Measurements from ENCODE around the gene SLC9A3. TPM values are rescaled to one million over a fixed set of nuclear protein-coding genes. Genes with fewer than 3 reads are reported as not detected.

Gene SLC9A3
- total RNA-seq, 1 donor from 2014 or later: 5.4 TPM

- no peak for DNase-seq (ENCODE audit: low read depth)
These were observed 3.7 kb upstream of the SLC9A3 start for GRCh38 chr5:527646-528628.

GRCh38 chr5:526456-527088 lies 2.3 kb upstream of the SLC9A3 start:
- no peak for DNase-seq (ENCODE audit: low read depth)

- no peak for DNase-seq (ENCODE audit: low read depth)
These were observed 1.7 kb upstream of the SLC9A3 start for GRCh38 chr5:525916-526315.

- DNase-seq (ENCODE audit: low read depth): no peak
These were observed 918 bp upstream of the SLC9A3 start for GRCh38 chr5:524973-525761.

GRCh38 chr5:523441-524222 lies 617 bp downstream of the SLC9A3 start:
- DNase-seq (ENCODE audit: low read depth): no peak

- DNase-seq (ENCODE audit: low read depth): no peak
These were observed 1.3 kb downstream of the SLC9A3 start for GRCh38 chr5:522899-523440.

- no peak for DNase-seq (ENCODE audit: low read depth)
These were observed 2.1 kb downstream of the SLC9A3 start for GRCh38 chr5:522116-522515.

GRCh38 chr5:521680-522079 lies 2.6 kb downstream of the SLC9A3 start:
- DNase-seq (ENCODE audit: low read depth): no peak

- DNase-seq (ENCODE audit: low read depth): no peak
These were observed 3.4 kb downstream of the SLC9A3 start for GRCh38 chr5:520850-521226.

- DNase-seq (ENCODE audit: low read depth): no peak
These were observed 3.9 kb downstream of the SLC9A3 start for GRCh38 chr5:520196-520849.

GRCh38 chr5:518721-519120 lies 5.5 kb downstream of the SLC9A3 start:
- no peak for DNase-seq (ENCODE audit: low read depth)

- DNase-seq (ENCODE audit: low read depth): no peak
These were observed 6.6 kb downstream of the SLC9A3 start for GRCh38 chr5:517535-518100.

- no peak for DNase-seq (ENCODE audit: low read depth)
These were observed 7.3 kb downstream of the SLC9A3 start for GRCh38 chr5:516980-517379.

- no peak for DNase-seq (ENCODE audit: low read depth)
These were observed 7.8 kb downstream of the SLC9A3 start for GRCh38 chr5:516338-516925.

- DNase-seq (ENCODE audit: low read depth): no peak
These were observed 8.9 kb downstream of the SLC9A3 start for GRCh38 chr5:515273-515836.

- DNase-seq (ENCODE audit: low read depth): no peak
These were observed 9.6 kb downstream of the SLC9A3 start for GRCh38 chr5:514673-515072.

- DNase-seq (ENCODE audit: low read depth): no peak
These were observed 10.2 kb downstream of the SLC9A3 start for GRCh38 chr5:514101-514485.

- DNase-seq (ENCODE audit: low read depth): no peak
These were observed 10.8 kb downstream of the SLC9A3 start for GRCh38 chr5:513216-514100.

All from myocyte (in vitro differentiated cells).